ENCODE measurements around the gene CENPT. TPM values are rescaled to one million over a fixed set of nuclear protein-coding genes. Genes with fewer than 3 reads are reported as not detected.

CENPT gene
- total and polyA plus RNA-seq, 2 donors (not counting 3 experiments of a cell fraction or from before 2014, with no cell fraction given), result 60.3 to 61.3 TPM

GRCh38 chr16:67886387-67886786, 38.9 kb upstream of the CENPT start:
- H3K36me3 ChIP-seq (ENCODE audit: control insufficient read depth in 2 of 2, extremely low read depth in 1 of 2, insufficient read depth in 2 of 2, low read length in 2 of 2), result peaks cover 3 to 44% of the 10 kb centered on the region in 2 experiments
- H2AFZ ChIP-seq (ENCODE audit: low read depth, low read length), result no peak overlapping the region
- H3K27me3 ChIP-seq (ENCODE audit: control insufficient read depth in 2 of 2, insufficient read depth in 2 of 2, low read length in 2 of 2), result no peaks in the 10 kb centered on the region
- H3K4me2 ChIP-seq (ENCODE audit: insufficient read depth, low read length), result no peak overlapping the region
- DNase-seq (ENCODE audit: low read depth, low spot score) (no peak), FAIRE-seq (no peak)
- H3K4me1 ChIP-seq (ENCODE audit: control insufficient read depth, extremely low read depth, insufficient read depth, low read length), result no peaks in the 10 kb centered on the region
- H4K20me1 ChIP-seq (replicated peaks; ENCODE audit: control insufficient read depth, extremely low read depth, insufficient read depth, low read length), result no peaks in the 10 kb centered on the region
- H3K27ac ChIP-seq (ENCODE audit: insufficient read depth, low read depth, low read length), result no peak overlapping the region
- H3K4me3 ChIP-seq (replicated peaks in 1 of 3; ENCODE audit: insufficient read depth in 1 of 3, low read depth in 1 of 3, low read length in 3 of 3), result no peak overlapping the region
- no peak overlapping the region for H3K9ac ChIP-seq (replicated peaks; ENCODE audit: extremely low read depth, insufficient read depth, low read length)
- ChIA-PET POLR2A (no interaction called here), CTCF (interaction anchor here (0.8 to 5.4 kb wide), 5 partner anchors 23 to 154 kb away, joined by 3 to 106 read pairs (median 4); no protein-coding TSS in a partner anchor)
- H3K9me3 ChIP-seq (replicated peaks; ENCODE audit: control insufficient read depth, insufficient read depth, low read length), result no peaks in the 10 kb centered on the region
- no peaks in the 10 kb centered on the region for H3K79me2 ChIP-seq (ENCODE audit: control insufficient read depth, insufficient read depth, low read length)
- TF ChIP-seq JUN (IDR thresholded peaks at IDR 0.05; ENCODE audit: borderline replicate concordance, insufficient read depth, insufficient read length, low read depth) (no peak), FOS (IDR thresholded peaks at IDR 0.05; ENCODE audit: borderline replicate concordance, insufficient read depth, low read length) (no peak), MAX (IDR thresholded peaks at IDR 0.05; ENCODE audit: insufficient read depth, insufficient read length) (no peak), CTCF (IDR thresholded peaks at IDR 0.05; ENCODE audit: extremely low read depth in 1 of 2, insufficient read depth in 1 of 2, low read depth in 1 of 2, low read length in 2 of 2) (no peak), POLR2AphosphoS5 (IDR thresholded peaks at IDR 0.05; ENCODE audit: insufficient read depth, low read depth, low read length) (no peak), POLR2A (IDR thresholded peaks at IDR 0.05; ENCODE audit: low read depth, low read length) (no peak), GATA2 (IDR thresholded peaks at IDR 0.05; ENCODE audit: insufficient read depth, insufficient read length, low read depth, low read length) (no peak), MYC (IDR thresholded peaks at IDR 0.05; ENCODE audit: low read depth, low read length) (no peak), EZH2 (IDR thresholded peaks at IDR 0.05; ENCODE audit: borderline replicate concordance, low read depth, low read length, severe bottlenecking) (no peak)
- intact Hi-C loops (cut with micrococcal nuclease) (no loop called here), dilution Hi-C loops (cut with MboI; ENCODE audit: extremely low pct_ligation_motif_present, low sequenced_read_pairs) (no loop called here)
- no TSS peak for BruUV-seq (replicated peaks)
- no peaks in the 10 kb centered on the region for H3K9me1 ChIP-seq (replicated peaks; ENCODE audit: control insufficient read depth, extremely low read depth, insufficient read depth, low read length)
